Adrenal gland (tissue), 5 donors: ENCODE data around the gene PXDN.

Source experiments
- POLR2A ChIP-seq, 2 donors: fragments of 450-650 bp; IDR thresholded peaks; one replicate each; pipeline ENCODE4 v1.6.1; 2017; ENCODE audit warnings: antibody characterized with exemption in 2 of 2, mild to moderate bottlenecking in 2 of 2, moderate library complexity in 1 of 2
- TF ChIP-seq, protein P1 (sequence below), 6 experiments: fragments of 450-650 bp in 4 of 6; fragments of 200-600 bp in 2 of 6; sonication (generic) in 1 of 6; IDR thresholded peaks; 1 replicate in 5 of 6; 2 replicates in 1 of 6; pipeline versions ENCODE4 v1.5.1 to v1.8.0; 2016 to 2021; ENCODE audit warnings: antibody characterized with exemption in 6 of 6, mild to moderate bottlenecking in 2 of 6, moderate library complexity in 1 of 6
- donor health status: DM: no; HTN: no; CAD: no.

DNA sequence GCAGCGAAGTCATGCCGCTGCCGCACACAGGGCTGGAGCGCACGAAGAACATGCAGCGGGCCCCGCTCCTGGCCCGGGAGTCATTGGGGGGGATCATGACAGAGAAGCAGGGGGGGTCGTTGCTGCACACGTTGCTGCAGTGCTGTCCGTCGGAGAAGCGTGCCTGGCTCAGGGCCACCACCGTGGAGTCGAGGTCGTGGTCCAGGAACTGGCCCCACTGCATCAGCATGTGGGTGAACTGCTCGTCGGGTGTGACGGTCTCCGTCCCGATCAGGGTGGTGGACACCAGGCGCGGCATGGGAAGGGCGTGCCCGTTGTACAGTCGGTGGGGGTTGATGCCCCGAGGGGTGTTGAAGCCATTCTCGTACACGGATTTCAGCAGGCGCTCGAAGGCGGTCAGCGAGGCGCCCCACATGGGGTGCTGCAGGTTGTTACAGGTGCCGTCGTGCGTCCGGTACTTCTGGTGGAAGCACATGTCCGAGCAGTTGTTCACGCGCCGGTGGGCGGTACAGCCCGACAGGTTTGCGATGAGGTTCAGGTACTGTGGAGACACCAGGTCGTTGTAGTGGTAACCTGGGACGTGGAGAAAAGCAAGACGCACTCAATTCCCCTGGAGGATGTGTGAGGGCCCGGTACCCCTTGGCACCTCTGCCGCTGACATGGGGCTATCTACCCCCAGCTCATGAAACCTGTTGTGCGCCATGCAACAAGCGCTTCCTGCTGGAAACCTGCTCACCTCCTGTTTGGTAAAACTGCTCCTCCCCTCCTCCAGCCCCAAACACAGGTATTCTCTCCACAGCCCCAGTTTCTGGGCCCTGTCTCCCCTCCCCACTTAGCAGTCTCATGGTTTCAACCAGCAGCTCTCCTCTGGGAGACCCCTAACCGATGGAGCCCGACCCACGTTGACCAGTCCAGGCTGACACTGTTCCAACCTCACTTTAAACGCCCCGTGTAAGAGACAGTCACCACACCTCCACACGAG, 94.9 kb downstream of the PXDN start:
- TF ChIP-seq, protein P1, sequence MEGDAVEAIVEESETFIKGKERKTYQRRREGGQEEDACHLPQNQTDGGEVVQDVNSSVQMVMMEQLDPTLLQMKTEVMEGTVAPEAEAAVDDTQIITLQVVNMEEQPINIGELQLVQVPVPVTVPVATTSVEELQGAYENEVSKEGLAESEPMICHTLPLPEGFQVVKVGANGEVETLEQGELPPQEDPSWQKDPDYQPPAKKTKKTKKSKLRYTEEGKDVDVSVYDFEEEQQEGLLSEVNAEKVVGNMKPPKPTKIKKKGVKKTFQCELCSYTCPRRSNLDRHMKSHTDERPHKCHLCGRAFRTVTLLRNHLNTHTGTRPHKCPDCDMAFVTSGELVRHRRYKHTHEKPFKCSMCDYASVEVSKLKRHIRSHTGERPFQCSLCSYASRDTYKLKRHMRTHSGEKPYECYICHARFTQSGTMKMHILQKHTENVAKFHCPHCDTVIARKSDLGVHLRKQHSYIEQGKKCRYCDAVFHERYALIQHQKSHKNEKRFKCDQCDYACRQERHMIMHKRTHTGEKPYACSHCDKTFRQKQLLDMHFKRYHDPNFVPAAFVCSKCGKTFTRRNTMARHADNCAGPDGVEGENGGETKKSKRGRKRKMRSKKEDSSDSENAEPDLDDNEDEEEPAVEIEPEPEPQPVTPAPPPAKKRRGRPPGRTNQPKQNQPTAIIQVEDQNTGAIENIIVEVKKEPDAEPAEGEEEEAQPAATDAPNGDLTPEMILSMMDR (IDR thresholded peaks at IDR 0.05), result no peak
- TF ChIP-seq POLR2A (IDR thresholded peaks at IDR 0.05), result no peak
